HL-60/S4 treated with retinoic acid at 250 ng/mL for 4 days and 3 days (cell line): ENCODE measurements around the gene WDR41.
"Not testable (repeated sequence)": the region's sequence is repeated elsewhere in the genome, so short reads cannot be mapped to it uniquely, and the experiment has no call there.

Source experiments
- in situ Hi-C: fragments of 300-500 bp; cut with MboI; formaldehyde crosslinking; loops from 2 replicates; pipeline ENCODE4 v1.7.0; 2022; ENCODE audit warnings: low sequenced_read_pairs

The WDR41 gene

GRCh38 chr5:77491783-77492652 is at the start of gene WDR41:
WDR41 (minus strand) TSS chr5:77492316; CDS start chr5:77492220, 96 bp downstream.
- in situ Hi-C loops, result no loop called here

- in situ Hi-C loops, result no loop called here
Measured at GRCh38 chr5:77531297-77531696, 39.2 kb upstream of the WDR41 start.

- in situ Hi-C loops, result no loop called here
Measured at GRCh38 chr5:77518304-77518703, 26.2 kb upstream of the WDR41 start.

GRCh38 chr5:77514457-77514856 is 22.3 kb upstream of the WDR41 start:
- in situ Hi-C loops, result no loop called here

GRCh38 chr5:77513321-77513720 is 21.2 kb upstream of the WDR41 start:
- in situ Hi-C loops, result no loop called here

- in situ Hi-C loops, result not testable (repeated sequence)
Measured at GRCh38 chr5:77501132-77501531, 9.0 kb upstream of the WDR41 start.

- in situ Hi-C loops, result no loop called here
Measured at GRCh38 chr5:77499973-77500372, 7.9 kb upstream of the WDR41 start.

GRCh38 chr5:77499441-77499840 is 7.3 kb upstream of the WDR41 start:
- in situ Hi-C loops, result no loop called here

- in situ Hi-C loops, result no loop called here
Measured at GRCh38 chr5:77498952-77499351, 6.8 kb upstream of the WDR41 start.

- in situ Hi-C loops, result no loop called here
Measured at GRCh38 chr5:77494935-77495334, 2.8 kb upstream of the WDR41 start.

GRCh38 chr5:77492653-77493000 is 511 bp upstream of the WDR41 start:
- in situ Hi-C loops, result no loop called here

- in situ Hi-C loops, result not testable (repeated sequence)
Measured at GRCh38 chr5:77490741-77491344, 1.3 kb downstream of the WDR41 start.

GRCh38 chr5:77486344-77486962 is 5.7 kb downstream of the WDR41 start:
- in situ Hi-C loops, result no loop called here

- in situ Hi-C loops, result no loop called here
Measured at GRCh38 chr5:77483682-77484081, 8.4 kb downstream of the WDR41 start.

- in situ Hi-C loops, result not testable (repeated sequence)
Measured at GRCh38 chr5:77475041-77475440, 17.1 kb downstream of the WDR41 start.

GRCh38 chr5:77468875-77469274 is 23.2 kb downstream of the WDR41 start:
- in situ Hi-C loops, result not testable (repeated sequence)

GRCh38 chr5:77463905-77464304 is 28.2 kb downstream of the WDR41 start:
- in situ Hi-C loops, result no loop called here

- in situ Hi-C loops, result no loop called here
Measured at GRCh38 chr5:77461287-77461686, 30.8 kb downstream of the WDR41 start.

- in situ Hi-C loops, result no loop called here
Measured at GRCh38 chr5:77454123-77454522, 38.0 kb downstream of the WDR41 start.

- in situ Hi-C loops, result no loop called here
Measured at GRCh38 chr5:77452351-77452750, 39.8 kb downstream of the WDR41 start.

- in situ Hi-C loops, result no loop called here
Measured at GRCh38 chr5:77449981-77450380, 42.1 kb downstream of the WDR41 start.

GRCh38 chr5:77449277-77449676 is 42.8 kb downstream of the WDR41 start:
- in situ Hi-C loops, result no loop called here
